Vagina (tissue), 2 donors: ENCODE data around the gene SLC39A9.

Source experiments
- CTCF ChIP-seq, 3 experiments: fragments of 450-650 bp in 2 of 3; fragments of 200-600 bp in 1 of 3; sonication (generic) in 1 of 3; IDR thresholded peaks; one replicate each; pipeline ENCODE4 v1.5.1; 2017 to 2019; ENCODE audit warnings: antibody characterized with exemption in 3 of 3, mild to moderate bottlenecking in 2 of 3, moderate library complexity in 2 of 3
- POLR2A ChIP-seq, 2 donors: fragments of 450-650 bp; IDR thresholded peaks; one replicate each; pipeline ENCODE4 v1.6.1; 2017; ENCODE audit warnings: antibody characterized with exemption in 2 of 2, mild to moderate bottlenecking in 2 of 2, moderate library complexity in 2 of 2
- POLR2AphosphoS5 ChIP-seq, 2 donors: sonication (generic); formaldehyde crosslinking; IDR thresholded peaks; one replicate each; pipeline ENCODE4 v1.9.0; 2017; ENCODE audit warnings: antibody characterized with exemption in 2 of 2, mild to moderate bottlenecking in 2 of 2, low read depth in 1 of 2; ENCODE audit not compliant: insufficient read depth in 1 of 2

DNA sequence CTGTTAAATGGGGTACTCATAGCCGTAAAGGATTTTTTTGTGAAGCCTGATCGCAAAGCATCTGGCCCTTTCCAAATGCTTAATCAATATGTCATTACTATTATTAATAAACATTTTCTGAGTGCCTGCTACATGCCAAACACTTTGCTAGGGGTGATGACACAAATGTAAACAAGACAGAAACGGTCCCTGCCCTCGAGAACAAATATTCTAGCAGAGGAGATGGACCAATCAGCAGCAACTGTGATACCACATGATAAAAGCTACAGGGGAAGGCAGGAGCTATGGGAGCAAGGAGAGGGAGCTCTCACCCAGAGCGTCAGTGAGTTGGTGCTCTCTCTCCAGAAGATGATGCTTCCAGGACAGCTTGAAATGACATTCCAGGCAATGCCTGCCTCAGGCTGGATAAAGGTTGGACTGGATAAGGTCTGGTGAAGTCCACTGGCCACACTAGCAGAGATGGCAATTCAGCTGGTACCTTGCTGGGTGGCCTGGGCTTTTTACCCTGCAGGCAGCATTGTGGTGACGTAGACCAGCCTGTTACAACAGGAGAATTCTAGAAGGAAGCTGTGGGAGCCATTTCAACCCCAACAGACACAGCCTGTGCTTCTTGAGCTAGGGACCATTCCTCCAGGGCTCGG, 41.5 kb upstream of the SLC39A9 start:
- TF ChIP-seq POLR2A (IDR thresholded peaks at IDR 0.05) (no peak), CTCF (IDR thresholded peaks at IDR 0.05) (no peak), POLR2AphosphoS5 (IDR thresholded peaks at IDR 0.05; ENCODE audit: insufficient read depth in 1 of 2, low read depth in 1 of 2) (no peak)
